ENCODE measurements around the gene RAB37.

The RAB37 gene

DNA sequence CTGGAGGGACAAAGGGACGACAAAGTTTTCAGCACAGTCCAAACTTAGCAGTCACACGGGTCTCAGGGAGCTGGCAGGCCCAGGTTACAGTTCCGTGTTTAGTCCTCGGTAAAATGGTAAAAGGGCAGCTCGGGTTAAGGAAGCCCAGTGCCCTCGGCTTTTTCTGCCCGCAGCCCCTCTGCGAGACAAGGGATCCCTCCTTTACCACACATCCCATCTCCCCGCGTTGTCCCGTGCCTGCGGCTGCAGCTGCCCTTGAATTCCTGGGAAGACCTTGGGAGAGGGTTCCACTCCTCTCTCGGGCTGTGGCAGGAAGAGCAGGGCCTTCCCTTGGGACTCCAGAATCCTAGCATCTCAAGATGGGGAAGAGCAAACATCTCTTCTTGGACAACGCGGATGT, 7.2 kb upstream of the RAB37 start:
- in situ Hi-C loops (cut with MboI; ENCODE audit: low pct_unique_long_range_greater_than_20kb, low sequenced_read_pairs, unreplicated experiment), result no loop called here
- TF ChIP-seq, protein P1, sequence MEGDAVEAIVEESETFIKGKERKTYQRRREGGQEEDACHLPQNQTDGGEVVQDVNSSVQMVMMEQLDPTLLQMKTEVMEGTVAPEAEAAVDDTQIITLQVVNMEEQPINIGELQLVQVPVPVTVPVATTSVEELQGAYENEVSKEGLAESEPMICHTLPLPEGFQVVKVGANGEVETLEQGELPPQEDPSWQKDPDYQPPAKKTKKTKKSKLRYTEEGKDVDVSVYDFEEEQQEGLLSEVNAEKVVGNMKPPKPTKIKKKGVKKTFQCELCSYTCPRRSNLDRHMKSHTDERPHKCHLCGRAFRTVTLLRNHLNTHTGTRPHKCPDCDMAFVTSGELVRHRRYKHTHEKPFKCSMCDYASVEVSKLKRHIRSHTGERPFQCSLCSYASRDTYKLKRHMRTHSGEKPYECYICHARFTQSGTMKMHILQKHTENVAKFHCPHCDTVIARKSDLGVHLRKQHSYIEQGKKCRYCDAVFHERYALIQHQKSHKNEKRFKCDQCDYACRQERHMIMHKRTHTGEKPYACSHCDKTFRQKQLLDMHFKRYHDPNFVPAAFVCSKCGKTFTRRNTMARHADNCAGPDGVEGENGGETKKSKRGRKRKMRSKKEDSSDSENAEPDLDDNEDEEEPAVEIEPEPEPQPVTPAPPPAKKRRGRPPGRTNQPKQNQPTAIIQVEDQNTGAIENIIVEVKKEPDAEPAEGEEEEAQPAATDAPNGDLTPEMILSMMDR (IDR thresholded peaks at IDR 0.05; ENCODE audit: extremely low read depth, insufficient read depth, missing control alignments), result no peak
- no peak for DNase-seq (ENCODE audit: low spot score)

GRCh38 chr17:74730491-74731346, 6.3 kb upstream of the RAB37 start:
- TF ChIP-seq, protein P1 (IDR thresholded peaks at IDR 0.05; ENCODE audit: extremely low read depth, insufficient read depth, missing control alignments), result no peak
- in situ Hi-C loops (cut with MboI; ENCODE audit: low pct_unique_long_range_greater_than_20kb, low sequenced_read_pairs, unreplicated experiment), result no loop called here

GRCh38 chr17:74731347-74731605, 5.8 kb upstream of the RAB37 start:
- TF ChIP-seq, protein P1 (IDR thresholded peaks at IDR 0.05; ENCODE audit: extremely low read depth, insufficient read depth, missing control alignments), result no peak
- no peak for DNase-seq (ENCODE audit: low spot score)
- in situ Hi-C loops (cut with MboI; ENCODE audit: low pct_unique_long_range_greater_than_20kb, low sequenced_read_pairs, unreplicated experiment), result no loop called here

More at GRCh38 chr17:74730491-74731346, 6.3 kb upstream of the RAB37 start:
- no peak for DNase-seq (ENCODE audit: low spot score)

GRCh38 chr17:74732042-74732867, 4.8 kb upstream of the RAB37 start:
- no peak for DNase-seq (ENCODE audit: low spot score)
- in situ Hi-C loops (cut with MboI; ENCODE audit: low pct_unique_long_range_greater_than_20kb, low sequenced_read_pairs, unreplicated experiment), result no loop called here
- TF ChIP-seq, protein P1 (IDR thresholded peaks at IDR 0.05; ENCODE audit: extremely low read depth, insufficient read depth, missing control alignments), result no peak

DNA sequence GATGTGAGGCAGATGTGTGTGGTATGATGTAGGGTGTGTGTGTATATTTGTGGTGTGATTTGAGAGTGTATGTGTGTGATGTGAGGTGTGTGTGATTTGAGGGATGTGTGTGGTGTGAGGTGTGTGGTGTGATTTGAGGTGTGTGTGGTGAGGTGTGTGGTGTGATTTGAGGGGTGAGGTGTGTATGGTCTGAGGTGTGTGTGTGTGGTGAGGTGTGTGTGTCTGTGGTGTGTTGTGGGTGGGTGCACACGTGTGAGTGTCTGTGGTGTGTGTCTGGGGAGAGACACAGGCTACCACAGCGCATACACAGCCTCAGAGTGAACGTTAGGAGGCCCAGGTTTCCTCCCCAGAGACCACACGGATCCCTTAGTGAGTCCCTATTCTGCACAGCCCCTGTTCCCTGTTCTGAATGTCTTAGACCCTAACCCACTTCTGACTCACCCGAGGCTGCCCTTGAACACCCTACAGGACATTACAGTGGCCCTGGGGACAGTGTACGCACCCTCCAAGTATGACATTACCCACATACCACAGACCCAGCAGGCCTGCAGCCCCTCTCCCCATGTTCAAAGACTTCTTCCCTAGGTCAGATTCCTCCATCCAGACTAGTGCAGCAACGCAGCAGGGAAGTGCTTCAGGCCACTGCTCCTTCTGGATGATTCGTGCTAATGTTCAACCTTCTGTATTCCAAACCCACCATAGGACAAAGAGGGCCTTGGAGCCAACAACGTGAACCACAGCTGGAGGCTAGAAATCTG, 3.5 kb upstream of the RAB37 start:
- in situ Hi-C loops (cut with MboI; ENCODE audit: low pct_unique_long_range_greater_than_20kb, low sequenced_read_pairs, unreplicated experiment), result no loop called here
- DNase-seq (ENCODE audit: low spot score), result no peak
- TF ChIP-seq, protein P1 (IDR thresholded peaks at IDR 0.05; ENCODE audit: extremely low read depth, insufficient read depth, missing control alignments), result no peak

- DNase-seq (ENCODE audit: low spot score), result no peak
- in situ Hi-C loops (cut with MboI; ENCODE audit: low pct_unique_long_range_greater_than_20kb, low sequenced_read_pairs, unreplicated experiment), result no loop called here
- TF ChIP-seq, protein P1 (IDR thresholded peaks at IDR 0.05; ENCODE audit: extremely low read depth, insufficient read depth, missing control alignments), result no peak
These were observed 2.8 kb upstream of the RAB37 start for GRCh38 chr17:74734256-74734655.

All from GM13977 (cell line).